Activated CD4-positive, alpha-beta T cell treated with anti-CD3 and anti-CD28 coated beads, Interleukin-2, amount 10 ng/mL, durations not matched to agents 24 days and 14 days (primary cell): Measurements from ENCODE around the gene KRT25. TPM values are rescaled to one million over a fixed set of nuclear protein-coding genes. Genes with fewer than 3 reads are reported as not detected.

Experiments used
- DNase-seq: peaks from one replicate; pipeline ENCODE4 v3.0.0; 2022
- H3K27ac Mint-ChIP-seq: one replicate; pipeline ENCODE4 v1.8.0; 2022; ENCODE audit warnings: mild to moderate bottlenecking, mixed read lengths
- H3K27me3 Mint-ChIP-seq: one replicate; pipeline ENCODE4 v1.8.0; 2022; ENCODE audit warnings: mixed read lengths
- H3K36me3 Mint-ChIP-seq: one replicate; pipeline ENCODE4 v1.8.0; 2022; ENCODE audit warnings: low read depth, mild to moderate bottlenecking, mixed read lengths
- H3K4me1 Mint-ChIP-seq: one replicate; pipeline ENCODE4 v1.8.0; 2021; ENCODE audit warnings: mixed read lengths
- H3K4me3 Mint-ChIP-seq: one replicate; pipeline ENCODE4 v1.8.0; 2022; ENCODE audit warnings: mild to moderate bottlenecking, moderate library complexity, mixed read lengths
- H3K9me3 Mint-ChIP-seq: one replicate; pipeline ENCODE4 v1.8.0; 2021; ENCODE audit warnings: mixed read lengths
- intact Hi-C: fragments of 100-400 bp; cut with micrococcal nuclease; formaldehyde crosslinking; loops from one replicate; pipeline ENCODE4 v1.15.1; 2023
- total RNA-seq: library from RNA; stranded (reverse); gene quantifications from 2 replicates; pipeline ENCODE4 v1.2.3, GENCODE V29; 2022

The KRT25 gene, protein sequence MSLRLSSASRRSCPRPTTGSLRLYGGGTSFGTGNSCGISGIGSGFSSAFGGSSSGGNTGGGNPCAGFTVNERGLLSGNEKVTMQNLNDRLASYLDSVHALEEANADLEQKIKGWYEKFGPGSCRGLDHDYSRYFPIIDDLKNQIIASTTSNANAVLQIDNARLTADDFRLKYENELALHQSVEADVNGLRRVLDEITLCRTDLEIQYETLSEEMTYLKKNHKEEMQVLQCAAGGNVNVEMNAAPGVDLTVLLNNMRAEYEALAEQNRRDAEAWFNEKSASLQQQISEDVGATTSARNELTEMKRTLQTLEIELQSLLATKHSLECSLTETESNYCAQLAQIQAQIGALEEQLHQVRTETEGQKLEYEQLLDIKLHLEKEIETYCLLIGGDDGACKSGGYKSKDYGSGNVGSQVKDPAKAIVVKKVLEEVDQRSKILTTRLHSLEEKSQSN
- total RNA-seq, result not detected in 2 replicates

DNA sequence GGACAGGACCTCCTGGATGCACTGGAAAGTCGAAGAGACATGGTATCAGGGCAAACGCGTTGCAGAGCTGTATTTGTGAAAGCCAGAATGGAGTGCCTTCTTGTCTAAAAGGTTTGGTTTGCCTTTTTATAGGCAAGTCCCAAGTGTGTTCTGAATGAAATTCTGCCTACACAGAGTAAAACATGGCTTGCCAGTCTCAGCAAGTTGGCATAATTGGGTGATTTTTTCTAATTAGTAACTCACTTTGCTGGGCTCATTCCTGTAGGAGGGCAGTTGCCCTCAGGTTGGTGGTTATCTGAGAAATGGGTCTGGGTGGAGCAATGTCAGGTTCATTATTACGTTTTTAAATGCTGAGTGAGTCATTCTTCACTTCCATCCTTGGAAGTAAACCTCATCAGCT, at the start of gene KRT25:
TSS of gene KRT25 (minus strand) at position 101 of the 400 bp plus-strand sequence. CDS start at position 41, 60 bp downstream.
- Mint-ChIP-seq H3K27ac (no peak within 1 kb of the TSS), H3K4me3 (no peak within 1 kb of the TSS), H3K36me3 (no peaks in the 10 kb centered on the region), H3K4me1 (no peaks in the 10 kb centered on the region), H3K27me3 (peaks cover 29% of the 10 kb centered on the region), H3K9me3 (peaks cover 18% of the 10 kb centered on the region)
- intact Hi-C loops, result no loop called here
- DNase-seq, result no peak

DNA sequence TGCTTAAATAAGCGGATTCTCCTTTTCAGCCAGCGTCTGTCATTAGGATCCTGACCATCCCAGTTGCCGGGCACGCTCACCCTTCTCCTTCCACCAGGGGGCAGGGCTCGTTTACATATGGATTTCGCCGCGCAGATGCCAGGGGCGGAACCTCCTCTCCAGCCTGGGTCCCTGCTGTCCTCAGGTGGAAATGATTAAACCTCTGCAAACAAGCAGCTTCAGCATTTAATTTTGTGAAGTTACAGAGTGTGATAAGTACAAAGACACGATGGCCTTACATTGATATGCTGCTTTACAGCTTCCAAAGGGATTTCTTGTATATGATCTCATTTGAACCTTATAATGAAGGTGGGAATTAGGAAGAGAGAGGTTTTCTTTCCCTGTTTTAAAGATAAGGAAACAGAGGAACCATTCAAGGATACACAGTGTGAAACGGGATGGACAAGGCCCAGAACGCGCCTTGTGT, 48.5 kb upstream of the KRT25 start:
- no peak overlapping the region for H3K4me3 Mint-ChIP-seq
- DNase-seq, result peak; percentile 91
- H3K27me3 Mint-ChIP-seq, result peaks cover 44% of the 10 kb centered on the region
- H3K9me3 Mint-ChIP-seq, result no peaks in the 10 kb centered on the region
- H3K4me1 Mint-ChIP-seq, result peaks cover 2% of the 10 kb centered on the region
- intact Hi-C loops, result loop anchor here (1.0 to 10.0 kb wide), 5 partner anchors 524 to 861 kb away; no protein-coding TSS in a partner anchor
- H3K36me3 Mint-ChIP-seq, result no peaks in the 10 kb centered on the region
- H3K27ac Mint-ChIP-seq, result no peak overlapping the region

DNA sequence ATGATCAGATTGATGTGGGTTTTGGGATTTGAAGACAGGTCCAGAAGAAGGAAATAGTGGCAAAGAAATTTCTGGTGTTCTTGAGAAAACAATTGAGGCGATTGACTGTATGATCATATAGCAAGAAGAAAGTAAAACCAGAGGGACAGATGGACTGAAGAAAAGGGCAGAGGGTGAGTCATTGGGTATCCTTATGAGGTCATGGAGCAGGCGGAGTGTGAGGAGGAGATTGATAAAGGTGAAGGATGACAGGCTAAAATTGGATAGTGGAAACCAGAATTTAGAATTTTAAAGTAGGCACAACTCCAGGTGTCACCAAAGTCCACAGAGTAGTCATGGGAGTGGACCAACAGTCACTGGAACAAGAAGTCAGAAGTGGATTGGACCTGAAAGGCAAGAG, 46.0 kb upstream of the KRT25 start:
- intact Hi-C loops, result loop anchor here (5.0 to 10.0 kb wide), 2 partner anchors 526 to 744 kb away; no protein-coding TSS in a partner anchor
- no peak for DNase-seq
- Mint-ChIP-seq H3K9me3 (no peaks in the 10 kb centered on the region), H3K27me3 (peaks cover 33% of the 10 kb centered on the region), H3K4me1 (peaks cover 2% of the 10 kb centered on the region), H3K27ac (no peak overlapping the region), H3K36me3 (no peaks in the 10 kb centered on the region), H3K4me3 (no peak overlapping the region)

DNA sequence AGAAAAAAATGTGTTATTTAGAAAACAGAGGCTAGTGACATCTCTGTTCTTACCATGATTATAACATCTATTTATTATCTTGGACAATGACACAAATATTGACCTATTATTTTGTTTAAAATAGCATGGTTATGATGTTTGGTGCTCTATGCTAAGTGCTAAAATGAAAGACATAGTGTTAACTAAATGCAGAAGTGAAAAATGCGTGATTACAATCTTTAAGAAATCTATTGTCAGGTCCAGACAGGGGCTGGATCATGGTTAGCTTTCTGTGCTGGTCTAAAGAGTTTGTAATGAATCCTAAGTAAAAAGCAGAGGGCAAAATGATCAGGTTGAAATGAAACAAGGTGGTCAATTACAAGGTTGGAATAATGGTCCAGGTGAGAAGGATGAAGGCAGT, 45.2 kb upstream of the KRT25 start:
- intact Hi-C loops, result loop anchor here (5.0 to 10.0 kb wide), 2 partner anchors 527 to 744 kb away; no protein-coding TSS in a partner anchor
- Mint-ChIP-seq H3K4me1 (peaks cover 2% of the 10 kb centered on the region), H3K27me3 (peaks cover 30% of the 10 kb centered on the region), H3K4me3 (no peak overlapping the region), H3K27ac (no peak overlapping the region), H3K36me3 (no peaks in the 10 kb centered on the region), H3K9me3 (no peaks in the 10 kb centered on the region)
- no peak for DNase-seq

DNA sequence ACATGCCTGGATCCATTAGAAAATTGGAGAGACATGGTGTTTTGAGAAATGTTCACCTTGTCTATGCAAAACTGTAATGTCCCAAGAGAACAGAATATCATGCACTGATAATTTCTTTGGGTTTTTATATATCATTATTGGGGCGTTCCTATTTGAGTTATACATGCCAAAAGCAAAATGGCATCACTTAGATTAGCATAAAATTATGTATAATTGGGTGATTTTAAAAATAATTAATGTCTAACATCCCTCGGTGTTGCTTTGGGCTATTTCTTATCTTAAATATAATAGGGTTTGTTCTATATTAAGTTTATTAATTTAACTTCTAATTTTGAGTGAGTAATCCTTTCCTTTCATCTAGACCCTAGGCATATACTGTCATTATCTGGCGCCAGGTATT, 44.7 kb upstream of the KRT25 start, which contains the start of gene KRT28:
TSS of gene KRT28 (minus strand) at position 101 of the 400 bp plus-strand sequence. CDS start at position 35, 66 bp downstream.
- Mint-ChIP-seq H3K4me1 (peaks cover 2% of the 10 kb centered on the region), H3K36me3 (no peaks in the 10 kb centered on the region), H3K4me3 (no peak within 1 kb of the TSS), H3K27ac (no peak within 1 kb of the TSS), H3K27me3 (peaks cover 26% of the 10 kb centered on the region), H3K9me3 (no peaks in the 10 kb centered on the region)
- intact Hi-C loops, result loop anchor here (5.0 to 10.0 kb wide), 2 partner anchors 527 to 745 kb away; no protein-coding TSS in a partner anchor
- no peak for DNase-seq

DNA sequence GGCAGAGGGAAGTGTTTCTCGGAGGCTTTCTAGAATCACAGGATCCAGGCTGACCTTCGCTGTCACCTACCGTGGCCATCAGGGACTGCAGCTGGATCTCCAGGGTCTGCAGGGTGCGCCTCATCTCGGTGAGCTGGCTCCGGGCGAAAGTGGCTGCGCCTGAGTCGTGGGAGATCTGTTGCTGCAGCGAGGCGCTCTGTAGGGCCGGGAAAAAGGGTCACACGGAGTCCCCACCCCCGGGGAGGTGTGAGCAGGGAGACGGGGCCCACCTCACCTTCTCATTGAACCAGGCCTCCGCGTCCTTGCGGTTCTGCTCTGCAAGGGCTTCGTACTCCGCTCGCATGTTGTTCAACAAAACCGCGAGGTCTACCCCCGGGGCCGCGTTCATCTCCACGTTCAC, 41.7 kb upstream of the KRT25 start:
- H3K9me3 Mint-ChIP-seq, result no peaks in the 10 kb centered on the region
- no peak for DNase-seq
- H3K27me3 Mint-ChIP-seq, result peaks cover 26% of the 10 kb centered on the region
- H3K36me3 Mint-ChIP-seq, result no peaks in the 10 kb centered on the region
- no peak overlapping the region for H3K4me3 Mint-ChIP-seq
- no peak overlapping the region for H3K27ac Mint-ChIP-seq
- intact Hi-C loops, result no loop called here
- H3K4me1 Mint-ChIP-seq, result no peaks in the 10 kb centered on the region

DNA sequence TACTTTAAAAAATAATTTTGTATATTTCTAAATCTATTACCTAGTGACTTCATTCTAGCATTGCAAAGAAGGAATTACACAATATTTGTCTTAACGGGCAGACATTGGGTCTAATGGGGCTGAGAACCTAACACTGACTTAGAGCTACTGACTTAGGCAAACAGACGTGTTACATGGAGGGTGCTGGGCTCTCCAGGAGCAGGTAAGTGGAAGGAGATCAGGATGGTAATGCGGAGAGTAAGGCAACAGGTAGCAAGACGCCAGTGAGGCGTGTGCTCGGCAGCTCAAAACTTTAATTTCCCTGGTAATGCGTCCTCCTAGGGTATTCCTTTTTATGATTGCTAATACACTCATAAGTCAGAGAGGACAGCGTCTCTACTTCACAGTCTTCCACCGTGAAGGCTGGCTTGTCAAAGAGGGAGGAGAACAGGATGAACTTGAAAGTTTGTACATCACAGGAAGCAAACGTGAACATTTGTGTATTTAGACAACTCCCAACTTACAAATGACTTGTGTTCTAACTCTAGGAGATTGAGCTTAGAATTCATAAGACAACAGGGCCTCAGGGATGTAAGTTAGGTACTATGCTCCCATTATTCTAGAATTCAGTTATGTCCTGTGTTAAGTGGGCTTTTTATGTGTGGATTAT, 40.0 kb upstream of the KRT25 start:
- no peak overlapping the region for H3K27ac Mint-ChIP-seq
- no peak for DNase-seq
- peaks cover 29% of the 10 kb centered on the region for H3K27me3 Mint-ChIP-seq
- H3K9me3 Mint-ChIP-seq, result no peaks in the 10 kb centered on the region
- intact Hi-C loops, result no loop called here
- H3K36me3 Mint-ChIP-seq, result no peaks in the 10 kb centered on the region
- no peak overlapping the region for H3K4me3 Mint-ChIP-seq
- peaks cover 2% of the 10 kb centered on the region for H3K4me1 Mint-ChIP-seq

DNA sequence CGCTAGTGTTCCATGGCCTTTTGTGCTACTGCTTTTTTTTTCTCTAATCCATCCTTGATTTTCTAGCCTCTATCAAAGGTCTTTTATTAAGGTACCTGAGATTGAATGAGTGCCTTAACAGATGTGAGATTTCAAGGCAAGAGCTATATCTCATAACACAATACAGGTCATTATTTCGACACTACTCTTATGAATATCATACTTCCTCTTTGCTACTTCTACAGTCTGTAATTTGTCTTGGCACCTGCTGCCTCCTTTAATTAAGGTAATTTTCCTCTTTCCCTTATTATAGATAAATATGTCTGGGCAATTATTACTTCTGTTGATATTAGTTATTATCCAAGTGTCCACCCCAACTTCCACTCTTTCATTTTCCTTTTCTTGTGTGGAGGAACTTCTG, 39.3 kb upstream of the KRT25 start:
- intact Hi-C loops, result no loop called here
- Mint-ChIP-seq H3K36me3 (no peaks in the 10 kb centered on the region), H3K27ac (no peak overlapping the region), H3K4me3 (no peak overlapping the region), H3K9me3 (no peaks in the 10 kb centered on the region), H3K27me3 (peaks cover 28% of the 10 kb centered on the region), H3K4me1 (peaks cover 2% of the 10 kb centered on the region)
- no peak for DNase-seq

DNA sequence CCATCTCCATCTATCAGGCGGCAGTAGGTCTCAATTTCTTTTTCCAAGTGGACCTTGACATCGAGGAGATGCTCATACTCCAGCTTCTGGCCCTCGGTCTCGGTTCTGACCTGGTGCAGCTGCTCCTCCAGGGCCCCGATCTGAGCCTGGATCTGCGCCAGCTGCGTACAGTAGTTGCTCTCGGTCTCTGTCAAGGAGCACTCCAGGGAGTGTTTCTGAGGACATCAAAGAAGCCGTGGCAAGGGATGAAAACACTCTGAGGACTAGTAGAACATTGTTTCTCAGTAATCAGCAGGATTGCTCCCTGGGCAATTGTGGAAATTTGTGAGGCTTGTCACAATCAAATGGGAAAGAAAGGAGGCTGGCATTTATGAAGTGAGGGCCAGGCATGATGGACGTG, 38.7 kb upstream of the KRT25 start:
- DNase-seq, result no peak
- Mint-ChIP-seq H3K4me3 (no peak overlapping the region), H3K4me1 (peaks cover 2% of the 10 kb centered on the region), H3K27ac (no peak overlapping the region), H3K27me3 (peaks cover 28% of the 10 kb centered on the region), H3K9me3 (no peaks in the 10 kb centered on the region), H3K36me3 (no peaks in the 10 kb centered on the region)
- intact Hi-C loops, result no loop called here

DNA sequence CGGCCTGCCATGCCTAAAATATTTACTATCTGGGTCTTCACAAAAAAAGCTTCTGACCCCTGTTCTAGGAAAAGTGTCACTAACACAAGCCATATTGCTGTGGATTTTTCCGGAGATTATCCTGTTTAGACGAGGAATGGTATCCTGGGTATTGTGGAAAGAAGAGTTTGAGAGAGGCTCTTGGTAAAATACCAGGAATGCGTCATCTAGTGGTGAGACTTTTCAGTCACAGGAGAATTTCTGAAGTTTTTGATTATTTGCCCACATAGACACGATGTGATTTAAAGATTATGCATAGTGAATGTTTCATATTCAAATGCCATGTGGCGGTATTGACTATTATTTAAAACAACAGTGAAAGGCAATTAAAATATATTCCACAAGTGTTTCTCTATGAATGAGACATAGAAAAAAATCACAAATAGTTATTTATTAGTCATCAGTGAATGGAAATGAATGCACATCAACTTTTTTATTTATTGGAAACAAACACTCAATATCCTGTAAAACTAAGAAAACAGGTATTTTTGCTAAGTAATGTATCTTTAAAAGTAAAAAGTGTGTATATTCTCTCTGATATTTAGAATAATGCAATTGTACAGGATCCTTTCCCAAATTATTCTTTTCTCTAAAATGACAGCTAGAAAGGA, 36.8 kb upstream of the KRT25 start:
- intact Hi-C loops, result loop anchor here (1.0 kb wide), 1 partner anchor 172 kb away; no protein-coding TSS in a partner anchor
- Mint-ChIP-seq H3K27ac (no peak overlapping the region), H3K36me3 (no peaks in the 10 kb centered on the region), H3K9me3 (no peaks in the 10 kb centered on the region), H3K27me3 (peaks cover 32% of the 10 kb centered on the region), H3K4me3 (no peak overlapping the region), H3K4me1 (peaks cover 2% of the 10 kb centered on the region)
- DNase-seq, result no peak

DNA sequence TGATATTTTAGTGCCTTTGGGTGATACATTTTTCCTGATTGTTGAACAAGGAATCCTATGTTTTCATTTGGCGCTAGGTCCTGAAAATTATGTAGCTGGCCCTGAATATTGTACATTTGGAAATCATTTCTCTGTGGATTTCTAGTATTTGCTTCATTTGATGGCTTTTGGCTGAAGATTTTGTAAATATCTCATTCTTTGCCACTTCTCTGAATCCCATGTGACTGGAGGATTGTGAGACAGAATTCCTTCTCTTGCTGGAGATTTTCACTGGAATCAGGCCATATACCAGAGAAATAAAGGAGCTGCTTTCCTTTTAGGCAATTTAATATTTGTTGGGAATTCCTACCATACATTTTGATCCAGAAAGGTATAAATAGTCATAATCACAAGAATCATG, 36.0 kb upstream of the KRT25 start:
- Mint-ChIP-seq H3K4me1 (peaks cover 2% of the 10 kb centered on the region), H3K9me3 (no peaks in the 10 kb centered on the region), H3K27me3 (peaks cover 28% of the 10 kb centered on the region), H3K27ac (no peak overlapping the region), H3K36me3 (no peaks in the 10 kb centered on the region), H3K4me3 (no peak overlapping the region)
- intact Hi-C loops, result loop anchor here (1.0 kb wide), 1 partner anchor 171 kb away; no protein-coding TSS in a partner anchor
- no peak for DNase-seq

DNA sequence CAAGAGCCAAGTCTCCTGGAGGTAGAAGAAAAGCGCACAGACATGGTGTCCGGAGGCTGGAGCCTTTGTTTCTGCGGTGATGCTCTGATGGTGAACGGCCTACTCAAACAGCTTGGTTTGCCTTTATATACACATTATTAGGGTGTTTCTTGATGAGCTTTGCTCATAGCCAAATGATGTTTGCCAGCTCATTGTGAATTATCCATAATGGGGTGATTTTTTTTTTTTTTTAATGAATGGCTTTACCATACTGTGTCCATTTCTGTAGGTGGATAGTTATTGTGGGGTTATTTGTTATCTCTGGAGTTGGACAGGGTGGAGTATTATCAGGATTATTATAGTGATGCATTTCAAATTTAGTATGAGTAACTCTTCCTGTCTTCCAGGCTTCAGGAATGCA, 27.3 kb upstream of the KRT25 start, which contains the start of gene KRT27:
TSS of gene KRT27 (minus strand) at position 101 of the 400 bp plus-strand sequence. CDS start at position 44, 57 bp downstream.
- no peak for DNase-seq
- intact Hi-C loops, result no loop called here
- H3K9me3 Mint-ChIP-seq, result no peaks in the 10 kb centered on the region
- no peaks in the 10 kb centered on the region for H3K4me1 Mint-ChIP-seq
- H3K4me3 Mint-ChIP-seq, result no peak within 1 kb of the TSS
- H3K36me3 Mint-ChIP-seq, result no peaks in the 10 kb centered on the region
- H3K27me3 Mint-ChIP-seq, result peaks cover 35% of the 10 kb centered on the region
- peak within 1 kb of the TSS; percentile 7 for H3K27ac Mint-ChIP-seq

DNA sequence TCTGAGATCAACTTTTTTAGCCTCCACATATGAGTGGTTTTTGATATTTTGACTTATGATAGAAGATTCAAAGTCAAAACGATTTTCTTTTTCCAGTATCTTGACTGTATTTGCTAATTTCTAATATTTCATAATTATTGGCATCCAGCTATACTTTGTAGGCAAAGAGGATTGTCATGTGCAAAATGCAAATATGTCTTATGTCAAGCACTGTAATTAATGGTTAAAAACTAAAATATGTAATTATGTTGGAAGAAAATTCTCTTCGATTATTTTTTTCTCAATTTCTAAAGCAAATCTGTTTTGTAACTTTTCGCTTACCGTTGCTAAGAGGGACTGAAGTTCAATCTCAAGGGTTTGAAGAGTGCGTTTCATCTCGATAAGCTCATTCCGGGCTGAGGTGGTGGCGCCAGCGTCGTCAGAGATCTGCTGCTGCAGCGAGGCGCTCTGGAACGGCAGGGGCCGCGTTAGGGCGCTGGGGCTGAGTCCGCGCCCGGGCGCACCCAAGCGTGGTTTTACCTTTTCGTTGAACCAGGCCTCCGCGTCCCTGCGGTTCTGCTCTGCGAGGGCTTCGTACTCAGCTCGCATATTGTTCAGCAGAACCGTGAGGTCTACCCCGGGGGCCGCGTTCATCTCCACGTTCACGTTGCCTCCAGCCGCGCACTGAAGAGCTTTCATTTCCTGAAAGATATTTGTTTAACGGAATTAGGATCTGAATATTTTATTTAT, 24.2 kb upstream of the KRT25 start:
- H3K4me1 Mint-ChIP-seq, result no peaks in the 10 kb centered on the region
- no peak overlapping the region for H3K27ac Mint-ChIP-seq
- intact Hi-C loops, result no loop called here
- DNase-seq, result no peak
- peak overlapping the region; percentile 15 for H3K4me3 Mint-ChIP-seq
- peaks cover 51% of the 10 kb centered on the region for H3K27me3 Mint-ChIP-seq
- no peaks in the 10 kb centered on the region for H3K9me3 Mint-ChIP-seq
- H3K36me3 Mint-ChIP-seq, result no peaks in the 10 kb centered on the region
